ENCODE results near the gene CFAP90. TPM values are rescaled to one million over a fixed set of nuclear protein-coding genes. Genes with fewer than 3 reads are reported as not detected.
A peak's percentile ranks its signal among the peaks of the same experiment; 100 is the strongest.

CFAP90 gene
- total RNA-seq = 1.2 TPM in 1 of 2 replicates, not detected in the other

- no peak for DNase-seq (ENCODE audit: low read depth)
- peak; percentile 52 for TF ChIP-seq CTCF (conservative IDR thresholded peaks at IDR 0.05; ENCODE audit: low read depth, low read length)
- H3K4me3 ChIP-seq (ENCODE audit: low read depth, low read length) = peak within 1 kb of the TSS; percentile 59
Measured at GRCh38 chr5:7850395-7851239, at the start of gene CFAP90. Gene CFAP90, minus strand, starts transcription at chr5:7851133. Its CDS starts 112 bp downstream, at chr5:7851021.

GRCh38 chr5:7897014-7897600 lies 46.2 kb upstream of the CFAP90 start:
- no peak for DNase-seq (ENCODE audit: low read depth)
- TF ChIP-seq CTCF (conservative IDR thresholded peaks at IDR 0.05; ENCODE audit: low read depth, low read length) = peak; percentile 55
- H3K4me3 ChIP-seq (ENCODE audit: low read depth, low read length) = no peak overlapping the region

- H3K4me3 ChIP-seq (ENCODE audit: low read depth, low read length) = no peak overlapping the region
- TF ChIP-seq CTCF (conservative IDR thresholded peaks at IDR 0.05; ENCODE audit: low read depth, low read length) = no peak
Measured at GRCh38 chr5:7894860-7895259, 43.9 kb upstream of the CFAP90 start.

GRCh38 chr5:7894439-7894838 lies 43.5 kb upstream of the CFAP90 start:
- no peak overlapping the region for H3K4me3 ChIP-seq (ENCODE audit: low read depth, low read length)
- TF ChIP-seq CTCF (conservative IDR thresholded peaks at IDR 0.05; ENCODE audit: low read depth, low read length) = no peak
- DNase-seq (ENCODE audit: low read depth) = no peak

More at GRCh38 chr5:7894860-7895259, 43.9 kb upstream of the CFAP90 start:
- no peak for DNase-seq (ENCODE audit: low read depth)

GRCh38 chr5:7888901-7889300 lies 38.0 kb upstream of the CFAP90 start:
- H3K4me3 ChIP-seq (ENCODE audit: low read depth, low read length) = no peak overlapping the region

GRCh38 chr5:7886849-7887475 lies 36.0 kb upstream of the CFAP90 start:
- peak; percentile 55 for TF ChIP-seq CTCF (conservative IDR thresholded peaks at IDR 0.05; ENCODE audit: low read depth, low read length)
- no peak overlapping the region for H3K4me3 ChIP-seq (ENCODE audit: low read depth, low read length)
- no peak for DNase-seq (ENCODE audit: low read depth)

More at GRCh38 chr5:7888901-7889300, 38.0 kb upstream of the CFAP90 start:
- TF ChIP-seq CTCF (conservative IDR thresholded peaks at IDR 0.05; ENCODE audit: low read depth, low read length) = no peak
- no peak for DNase-seq (ENCODE audit: low read depth)

Measured in epithelial cell of proximal tubule (primary cell).